Measurements from ENCODE around the gene CA10.

CA10 gene

DNA sequence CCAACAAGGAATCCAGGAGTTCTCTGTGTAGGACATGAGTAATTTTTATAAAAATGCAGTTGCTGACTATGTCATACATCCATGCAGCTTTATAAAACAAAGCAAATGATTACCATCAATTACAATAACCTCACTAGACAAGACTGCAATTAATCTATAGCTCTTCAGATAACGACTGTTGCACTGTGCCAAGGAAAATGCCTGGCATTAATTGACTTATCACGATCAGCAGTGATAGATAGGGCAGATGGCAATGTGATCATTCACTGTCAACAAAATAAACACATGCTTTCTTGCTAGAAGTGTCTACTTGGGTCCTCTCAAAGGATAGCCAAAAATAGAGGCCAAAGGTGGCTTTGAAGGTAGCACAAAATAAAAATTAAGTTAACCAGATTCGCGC, 415.0 kb downstream of the CA10 start:
- Mint-ChIP-seq H3K9me3 (no peaks in the 10 kb centered on the region), H3K27ac (no peak overlapping the region), H3K27me3 (ENCODE audit: low read depth) (peaks cover 2% of the 10 kb centered on the region), H3K4me1 (ENCODE audit: low read depth) (no peaks in the 10 kb centered on the region), H3K36me3 (ENCODE audit: low read depth) (no peaks in the 10 kb centered on the region), H3K4me3 (no peak overlapping the region)
- no peak for DNase-seq (ENCODE audit: low spot score)

DNA sequence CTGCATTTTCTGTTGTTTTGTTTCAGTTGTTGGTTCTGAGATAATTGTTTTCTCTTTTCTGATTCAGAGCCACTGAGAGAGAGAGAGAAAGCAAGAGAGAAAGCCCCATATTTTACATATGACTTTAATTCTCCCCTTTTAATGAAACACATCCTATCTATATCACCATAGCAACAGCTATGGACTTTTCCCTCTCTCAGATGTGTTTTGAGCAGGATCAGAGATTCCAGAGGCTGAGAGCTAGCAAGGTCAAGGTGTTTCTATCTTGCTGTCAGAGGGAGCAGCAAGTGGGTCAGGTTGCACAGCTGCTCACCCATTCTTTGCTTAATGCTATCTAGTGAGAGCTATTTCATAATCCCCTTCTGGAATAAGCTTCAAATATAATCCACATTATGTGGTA, 415.9 kb downstream of the CA10 start:
- no peak for DNase-seq (ENCODE audit: low spot score)
- H3K4me3 Mint-ChIP-seq, result no peak overlapping the region
- H3K9me3 Mint-ChIP-seq, result no peaks in the 10 kb centered on the region
- H3K36me3 Mint-ChIP-seq (ENCODE audit: low read depth), result no peaks in the 10 kb centered on the region
- H3K27me3 Mint-ChIP-seq (ENCODE audit: low read depth), result peaks cover 2% of the 10 kb centered on the region
- no peak overlapping the region for H3K27ac Mint-ChIP-seq
- H3K4me1 Mint-ChIP-seq (ENCODE audit: low read depth), result no peaks in the 10 kb centered on the region

DNA sequence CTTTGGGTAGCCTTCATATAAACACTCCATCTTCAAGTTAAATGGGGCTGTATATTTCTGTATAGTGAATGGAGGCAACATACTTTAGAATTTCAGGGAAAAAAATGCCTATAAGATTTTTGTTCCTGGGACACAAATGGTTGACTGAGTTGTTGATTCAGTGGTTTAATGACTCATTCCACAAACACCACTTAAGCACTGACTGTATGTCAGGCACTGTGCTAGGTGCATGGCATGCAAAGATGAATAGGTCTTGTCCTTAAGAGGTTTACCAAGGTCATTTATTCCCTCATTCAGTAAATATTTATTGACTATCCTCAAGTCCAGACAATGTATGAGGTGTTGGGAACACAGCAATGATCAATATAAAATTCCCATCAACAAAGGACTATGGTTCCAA, 417.1 kb downstream of the CA10 start:
- Mint-ChIP-seq H3K27me3 (ENCODE audit: low read depth) (peaks cover 2% of the 10 kb centered on the region), H3K9me3 (no peaks in the 10 kb centered on the region), H3K36me3 (ENCODE audit: low read depth) (no peaks in the 10 kb centered on the region), H3K27ac (no peak overlapping the region), H3K4me1 (ENCODE audit: low read depth) (no peaks in the 10 kb centered on the region), H3K4me3 (no peak overlapping the region)
- DNase-seq (ENCODE audit: low spot score), result no peak

DNA sequence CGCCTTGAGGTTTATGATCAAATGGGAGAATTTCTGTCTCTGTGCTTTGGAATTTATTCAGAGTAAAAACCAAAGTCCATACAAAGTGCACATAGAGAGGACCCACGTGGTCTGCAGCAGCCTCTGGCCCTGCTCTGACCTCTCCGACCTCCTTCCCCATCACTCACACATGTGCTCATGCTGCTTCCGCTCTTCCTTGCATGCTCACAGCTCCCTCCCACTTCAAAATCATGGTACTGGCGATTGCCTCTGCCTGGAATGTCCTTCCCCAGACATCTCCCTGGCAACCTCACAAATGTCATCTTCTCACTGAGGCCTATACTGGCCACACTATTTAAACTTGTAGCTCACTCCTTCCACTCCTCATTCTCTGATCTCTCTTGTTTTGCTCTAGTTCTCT, 418.0 kb downstream of the CA10 start:
- Mint-ChIP-seq H3K27me3 (ENCODE audit: low read depth) (peaks cover 2% of the 10 kb centered on the region), H3K4me1 (ENCODE audit: low read depth) (no peaks in the 10 kb centered on the region), H3K27ac (no peak overlapping the region), H3K36me3 (ENCODE audit: low read depth) (no peaks in the 10 kb centered on the region), H3K9me3 (no peaks in the 10 kb centered on the region), H3K4me3 (no peak overlapping the region)
- DNase-seq (ENCODE audit: low spot score), result no peak

DNA sequence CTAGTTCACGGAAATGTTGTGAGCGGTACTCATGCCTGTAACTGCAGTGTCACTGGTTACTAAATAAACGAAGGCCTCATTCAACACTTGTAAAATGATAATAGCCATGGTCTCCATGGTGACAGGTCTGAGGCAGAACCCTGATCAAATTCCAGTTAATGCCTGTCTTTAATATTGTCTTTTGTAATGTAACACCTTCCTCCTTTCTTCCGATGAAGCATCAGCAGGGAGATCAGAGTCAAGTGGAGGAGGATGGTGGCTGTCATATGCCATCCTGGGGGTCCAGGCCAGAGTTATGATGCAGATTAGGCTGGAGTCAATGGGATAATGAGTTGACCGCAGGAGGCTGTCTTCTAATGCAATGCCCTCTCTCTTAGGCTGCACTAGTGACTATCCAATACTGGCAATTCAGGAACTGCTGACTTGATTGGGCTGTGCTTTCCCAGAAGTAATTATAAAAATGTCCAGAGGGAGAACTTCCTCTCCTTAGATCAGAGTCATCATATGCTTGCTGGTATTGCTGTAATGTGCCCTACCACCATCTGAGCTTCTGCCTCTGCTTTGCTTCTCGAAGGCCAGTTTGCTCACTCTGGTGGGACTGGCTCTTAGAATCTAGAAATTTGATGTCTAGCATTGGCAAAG, 419.1 kb downstream of the CA10 start:
- H3K27me3 Mint-ChIP-seq (ENCODE audit: low read depth), result peaks cover 2% of the 10 kb centered on the region
- H3K4me3 Mint-ChIP-seq, result no peak overlapping the region
- H3K36me3 Mint-ChIP-seq (ENCODE audit: low read depth), result no peaks in the 10 kb centered on the region
- H3K4me1 Mint-ChIP-seq (ENCODE audit: low read depth), result no peaks in the 10 kb centered on the region
- H3K27ac Mint-ChIP-seq, result no peak overlapping the region
- H3K9me3 Mint-ChIP-seq, result no peaks in the 10 kb centered on the region
- DNase-seq (ENCODE audit: low spot score), result no peak

DNA sequence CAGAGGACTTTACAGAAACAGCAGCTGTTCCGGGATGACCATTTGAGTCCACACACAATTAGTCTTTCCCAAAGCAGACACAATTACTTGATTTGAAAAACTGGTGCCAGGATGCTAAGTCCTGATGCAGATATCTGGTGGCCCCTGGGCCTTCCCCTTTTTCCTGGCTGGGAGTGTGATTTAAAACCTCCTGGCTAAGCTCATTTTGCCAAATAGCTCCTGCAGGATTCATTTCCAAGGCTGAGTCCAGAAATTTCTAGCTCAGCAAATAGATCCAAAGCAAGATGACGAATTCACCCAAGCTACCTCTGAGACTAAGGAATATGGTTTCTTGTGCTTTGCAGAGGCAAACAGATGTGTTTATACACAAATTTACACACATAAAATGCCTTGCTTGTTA, 422.2 kb downstream of the CA10 start:
- Mint-ChIP-seq H3K4me1 (ENCODE audit: low read depth) (no peaks in the 10 kb centered on the region), H3K27ac (no peak overlapping the region), H3K27me3 (ENCODE audit: low read depth) (no peaks in the 10 kb centered on the region), H3K36me3 (ENCODE audit: low read depth) (no peaks in the 10 kb centered on the region), H3K4me3 (no peak overlapping the region), H3K9me3 (no peaks in the 10 kb centered on the region)
- no peak for DNase-seq (ENCODE audit: low spot score)

DNA sequence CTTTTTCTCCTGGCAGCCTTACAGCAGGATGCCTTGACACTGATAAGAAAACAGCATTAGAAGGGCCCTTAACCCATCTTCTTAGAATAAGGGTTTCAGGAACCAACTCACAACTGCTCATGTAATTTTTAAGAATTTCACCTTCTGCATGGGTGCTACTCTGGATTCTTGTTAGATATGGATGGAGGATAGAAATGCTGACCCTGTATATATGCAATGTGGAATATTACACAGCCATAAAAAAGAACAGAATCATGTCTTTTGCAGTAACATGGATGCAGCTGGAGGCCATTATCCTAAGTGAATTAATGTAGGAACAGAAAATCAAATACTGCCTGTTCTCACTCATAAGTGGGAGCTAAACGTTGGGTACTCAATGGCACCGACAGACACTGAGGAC, 423.5 kb downstream of the CA10 start:
- no peaks in the 10 kb centered on the region for H3K9me3 Mint-ChIP-seq

DNA sequence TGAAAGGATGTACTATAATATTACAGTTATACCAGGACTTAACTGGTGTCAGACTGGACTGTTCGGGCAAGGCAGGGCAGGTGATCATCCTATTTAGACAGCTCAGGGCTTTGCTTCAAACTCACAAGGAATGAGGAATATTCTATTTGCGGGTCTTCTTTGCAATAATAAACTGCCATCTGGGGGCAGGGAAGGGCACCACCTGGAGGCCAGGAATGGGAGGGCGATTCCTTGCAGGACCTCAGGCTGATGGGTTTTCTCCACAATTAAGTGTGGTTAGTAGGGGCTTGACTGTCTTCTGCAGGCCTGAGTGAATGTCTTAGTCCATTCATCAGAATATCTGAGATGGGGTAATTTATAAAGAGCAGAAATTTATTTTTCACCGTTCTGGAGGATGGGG, 424.1 kb downstream of the CA10 start:
- H3K36me3 Mint-ChIP-seq (ENCODE audit: low read depth), result no peaks in the 10 kb centered on the region
- no peak for DNase-seq (ENCODE audit: low spot score)
- no peaks in the 10 kb centered on the region for H3K9me3 Mint-ChIP-seq
- H3K4me1 Mint-ChIP-seq (ENCODE audit: low read depth), result no peaks in the 10 kb centered on the region
- no peak overlapping the region for H3K27ac Mint-ChIP-seq
- H3K27me3 Mint-ChIP-seq (ENCODE audit: low read depth), result no peaks in the 10 kb centered on the region
- no peak overlapping the region for H3K4me3 Mint-ChIP-seq

More for the DNA sequence above, 423.5 kb downstream of the CA10 start:
- H3K27ac Mint-ChIP-seq, result no peak overlapping the region
- no peaks in the 10 kb centered on the region for H3K36me3 Mint-ChIP-seq (ENCODE audit: low read depth)
- no peak for DNase-seq (ENCODE audit: low spot score)
- H3K4me3 Mint-ChIP-seq, result no peak overlapping the region
- no peaks in the 10 kb centered on the region for H3K27me3 Mint-ChIP-seq (ENCODE audit: low read depth)
- H3K4me1 Mint-ChIP-seq (ENCODE audit: low read depth), result no peaks in the 10 kb centered on the region

DNA sequence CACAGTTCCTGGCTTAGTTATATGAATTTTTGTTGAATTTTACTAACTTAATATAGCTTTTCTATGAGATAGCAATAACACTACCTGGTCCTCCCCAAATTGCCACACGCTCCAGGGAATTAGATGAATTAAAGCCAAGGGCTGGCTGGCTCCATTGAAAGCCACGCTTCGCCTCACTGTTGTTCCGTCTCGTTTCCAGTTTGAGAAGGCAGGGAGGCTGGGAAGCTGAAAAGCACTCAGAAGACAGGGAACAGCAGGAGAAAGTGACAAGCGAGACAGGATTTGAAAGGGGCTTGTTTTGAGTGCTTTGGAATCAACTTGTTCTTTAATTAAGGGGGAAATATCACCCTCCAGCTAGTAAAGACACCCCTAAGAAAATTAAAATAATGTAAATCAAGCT, 425.3 kb downstream of the CA10 start:
- Mint-ChIP-seq H3K36me3 (ENCODE audit: low read depth) (no peaks in the 10 kb centered on the region), H3K4me1 (ENCODE audit: low read depth) (no peaks in the 10 kb centered on the region), H3K27ac (no peak overlapping the region), H3K27me3 (ENCODE audit: low read depth) (peaks cover 3% of the 10 kb centered on the region), H3K9me3 (no peaks in the 10 kb centered on the region), H3K4me3 (no peak overlapping the region)
- no peak for DNase-seq (ENCODE audit: low spot score)

DNA sequence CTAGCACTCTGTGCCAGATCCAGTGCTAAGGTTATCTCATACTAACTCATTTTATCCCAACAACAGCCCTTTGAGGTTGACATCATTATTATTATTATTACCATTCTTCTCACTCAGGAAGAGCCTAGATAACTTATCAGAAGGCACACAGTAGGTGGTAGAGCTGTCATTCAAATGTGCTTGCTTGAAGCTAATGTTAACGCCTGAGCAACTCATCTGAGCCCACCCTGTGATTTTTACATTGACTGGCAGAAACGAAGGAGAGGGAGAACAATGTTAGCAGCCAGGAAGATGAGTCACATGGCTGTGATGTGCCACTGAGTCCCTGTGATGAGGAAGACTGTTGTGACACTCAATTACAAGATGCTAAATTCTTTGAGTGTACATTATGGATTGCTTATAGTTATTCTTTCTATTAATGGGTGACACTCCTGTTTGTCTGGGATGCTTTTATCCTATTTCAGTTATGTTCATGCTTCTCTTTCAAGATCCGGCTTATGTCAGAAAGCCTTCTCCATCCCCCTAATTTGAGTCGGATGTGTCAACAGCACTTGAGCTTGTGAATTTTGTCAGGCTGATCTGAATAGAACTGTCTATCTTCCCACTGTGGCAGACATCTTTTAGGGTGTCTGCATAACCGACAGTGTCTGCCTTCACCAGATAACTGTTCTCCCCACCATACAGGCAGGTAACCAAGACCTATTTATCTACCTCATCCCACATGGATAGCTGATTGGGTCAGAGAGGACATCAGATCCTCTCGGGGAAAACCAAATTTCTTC, 426.4 kb downstream of the CA10 start:
- Mint-ChIP-seq H3K27ac (no peak overlapping the region), H3K9me3 (no peaks in the 10 kb centered on the region), H3K4me1 (ENCODE audit: low read depth) (no peaks in the 10 kb centered on the region), H3K4me3 (no peak overlapping the region), H3K36me3 (ENCODE audit: low read depth) (no peaks in the 10 kb centered on the region), H3K27me3 (ENCODE audit: low read depth) (peaks cover 3% of the 10 kb centered on the region)
- DNase-seq (ENCODE audit: low spot score), result no peak

DNA sequence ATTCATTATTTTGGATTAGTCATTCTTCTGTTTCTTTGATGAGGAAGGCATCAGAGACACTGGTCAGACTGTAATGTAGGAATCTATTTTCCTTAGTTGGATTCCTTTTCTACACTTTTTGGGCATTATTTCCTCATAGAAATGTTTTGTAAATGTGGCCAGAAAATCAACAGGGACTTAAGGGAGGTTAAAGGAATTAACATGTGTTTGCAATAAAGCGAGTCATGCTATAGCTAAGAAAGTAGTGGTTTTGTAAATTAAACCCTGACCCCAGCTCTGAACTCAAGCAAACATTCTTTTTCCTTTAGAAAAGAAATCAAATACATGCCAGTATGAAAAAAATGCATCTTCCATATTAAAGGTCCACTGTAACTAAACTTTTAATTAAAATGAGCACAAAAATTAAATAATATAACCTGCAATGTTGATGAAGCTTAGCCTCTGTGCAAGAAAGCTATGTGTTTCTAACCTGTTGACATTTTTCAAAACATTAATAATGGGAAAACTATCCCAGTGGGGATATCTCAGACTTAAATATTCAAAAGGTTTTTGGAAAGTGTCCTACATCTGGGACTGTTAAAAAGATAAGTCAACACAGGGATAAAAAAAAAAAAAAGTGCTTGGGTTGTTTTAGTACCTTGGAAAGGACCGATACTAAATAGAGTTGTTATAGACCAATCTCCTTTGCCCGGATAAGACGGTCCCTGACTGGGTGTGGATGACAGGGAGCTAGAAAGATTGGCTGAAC, 428.0 kb downstream of the CA10 start:
- DNase-seq (ENCODE audit: low spot score), result no peak
- Mint-ChIP-seq H3K9me3 (no peaks in the 10 kb centered on the region), H3K27me3 (ENCODE audit: low read depth) (peaks cover 3% of the 10 kb centered on the region)

DNA sequence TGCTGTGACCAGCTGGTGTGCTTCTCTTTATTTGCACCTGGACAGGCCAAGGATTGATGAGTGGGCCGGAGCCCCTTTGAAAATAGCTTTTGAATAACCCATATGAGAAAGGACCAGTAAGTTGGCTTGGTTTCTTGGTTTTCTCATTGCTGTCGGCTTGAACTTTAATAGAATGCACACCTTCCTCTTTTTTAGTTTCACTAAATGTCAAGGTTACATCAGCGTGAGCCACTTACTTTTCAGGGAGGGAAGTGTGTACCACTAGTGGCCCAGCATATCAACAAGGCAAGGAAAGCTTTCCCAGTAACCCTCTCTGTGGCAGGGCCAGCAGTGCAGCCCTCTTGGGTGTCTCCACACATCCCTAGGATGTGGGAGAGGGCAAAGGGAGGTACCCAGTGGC, 433.3 kb downstream of the CA10 start:
- Mint-ChIP-seq H3K36me3 (ENCODE audit: low read depth) (no peaks in the 10 kb centered on the region), H3K9me3 (no peaks in the 10 kb centered on the region), H3K27ac (no peak overlapping the region), H3K4me3 (no peak overlapping the region), H3K27me3 (ENCODE audit: low read depth) (peaks cover 3% of the 10 kb centered on the region), H3K4me1 (ENCODE audit: low read depth) (peaks cover 2% of the 10 kb centered on the region)
- no peak for DNase-seq (ENCODE audit: low spot score)

More for the DNA sequence above, 428.0 kb downstream of the CA10 start:
- no peaks in the 10 kb centered on the region for H3K36me3 Mint-ChIP-seq (ENCODE audit: low read depth)
- no peak overlapping the region for H3K27ac Mint-ChIP-seq
- no peak overlapping the region for H3K4me3 Mint-ChIP-seq
- peaks cover 2% of the 10 kb centered on the region for H3K4me1 Mint-ChIP-seq (ENCODE audit: low read depth)

DNA sequence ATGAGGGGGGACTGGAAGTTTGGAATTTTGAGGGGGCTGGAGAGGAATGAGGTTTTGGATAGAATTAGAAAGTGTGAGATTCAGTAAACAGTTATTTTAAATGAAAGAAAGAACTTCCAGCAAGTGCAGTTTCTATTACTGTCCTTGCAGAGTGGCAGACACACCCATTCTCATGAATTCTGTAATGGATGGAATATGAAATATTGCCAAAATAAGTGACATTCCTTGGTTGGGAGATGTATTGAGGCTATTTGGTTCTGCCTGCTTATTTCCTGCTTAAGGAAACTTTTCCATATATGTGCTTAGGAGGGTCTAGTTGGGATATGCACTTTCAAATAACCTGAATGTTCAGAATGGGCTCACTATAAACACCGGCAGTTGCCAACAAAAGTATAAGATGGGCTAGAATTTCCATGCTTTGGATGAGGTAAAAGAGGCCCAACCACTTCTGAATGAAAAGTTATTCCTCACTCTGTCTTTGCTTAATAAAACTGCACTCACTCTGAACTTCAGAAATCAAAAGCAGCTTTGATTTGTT, 434.4 kb downstream of the CA10 start:
- no peak for DNase-seq (ENCODE audit: low spot score)
- no peak overlapping the region for H3K4me3 Mint-ChIP-seq
- no peak overlapping the region for H3K27ac Mint-ChIP-seq
- H3K9me3 Mint-ChIP-seq, result no peaks in the 10 kb centered on the region
- H3K36me3 Mint-ChIP-seq (ENCODE audit: low read depth), result no peaks in the 10 kb centered on the region
- H3K4me1 Mint-ChIP-seq (ENCODE audit: low read depth), result peaks cover 2% of the 10 kb centered on the region
- H3K27me3 Mint-ChIP-seq (ENCODE audit: low read depth), result peaks cover 3% of the 10 kb centered on the region

DNA sequence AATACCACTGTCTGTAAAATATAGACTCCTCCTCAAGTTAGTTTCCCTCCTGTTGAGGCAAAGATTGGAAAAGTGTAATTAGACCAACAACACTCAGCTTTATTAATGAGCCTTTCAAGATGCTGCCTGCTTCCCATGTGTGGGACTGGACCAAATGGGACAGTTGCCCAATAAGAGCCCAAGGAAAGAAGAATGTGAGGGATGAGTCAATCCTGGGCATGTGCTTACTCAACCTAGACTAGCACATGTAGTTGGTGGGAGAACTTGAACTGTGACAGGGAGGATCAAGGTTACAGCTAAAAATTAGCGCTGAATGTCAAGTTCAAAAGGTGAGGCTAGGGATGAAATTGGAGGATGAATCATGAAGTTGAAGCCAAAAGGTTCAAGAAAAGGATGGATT, 435.5 kb downstream of the CA10 start:
- H3K9me3 Mint-ChIP-seq, result no peaks in the 10 kb centered on the region
- no peak overlapping the region for H3K27ac Mint-ChIP-seq
- no peak for DNase-seq (ENCODE audit: low spot score)
- H3K4me1 Mint-ChIP-seq (ENCODE audit: low read depth), result peaks cover 2% of the 10 kb centered on the region
- no peaks in the 10 kb centered on the region for H3K27me3 Mint-ChIP-seq (ENCODE audit: low read depth)
- no peaks in the 10 kb centered on the region for H3K36me3 Mint-ChIP-seq (ENCODE audit: low read depth)
- H3K4me3 Mint-ChIP-seq, result no peak overlapping the region
